Natural killer cell (primary cell): ENCODE measurements around the gene UBE2K. TPM values are rescaled to one million over a fixed set of nuclear protein-coding genes. Genes with fewer than 3 reads are reported as not detected.

Experiments
- ATAC-seq, 3 donors: fragments of 150-1000 bp in 2 of 3; fragments of 200-7000 bp in 1 of 3; cut with Tn5 transposase; 1 replicate in 1 of 3; 2 replicates in 2 of 3; pipeline ENCODE4 v1.10.0; 2021; ENCODE audit warnings: mild to moderate bottlenecking in 2 of 3, moderate library complexity in 2 of 3
- DNase-seq, 2 donors: peaks; one replicate each; pipeline versions ENCODE4 v3.0.0 to v3.0.0-alpha.2; 2013 to 2021; ENCODE audit warnings: mixed read lengths in 1 of 2
- H3K27ac ChIP-seq: one replicate; pipeline ENCODE4 v1.5.1; 2013; ENCODE audit warnings: mild to moderate bottlenecking, low read length
- H3K27me3 ChIP-seq: one replicate; pipeline ENCODE4 v1.6.1; 2013; ENCODE audit warnings: low read length; ENCODE audit not compliant: control insufficient read depth, insufficient read depth
- H3K36me3 ChIP-seq: one replicate; pipeline ENCODE4 v1.6.1; 2013; ENCODE audit warnings: low read length; ENCODE audit not compliant: control insufficient read depth, insufficient read depth
- H3K4me1 ChIP-seq: one replicate; pipeline ENCODE4 v1.6.1; 2013; ENCODE audit warnings: low read length; ENCODE audit not compliant: control insufficient read depth, insufficient read depth
- H3K4me3 ChIP-seq: one replicate; pipeline ENCODE4 v1.5.1; 2013; ENCODE audit warnings: low read length
- H3K9me3 ChIP-seq: one replicate; pipeline ENCODE4 v1.6.1; 2013; ENCODE audit warnings: low read length; ENCODE audit not compliant: control insufficient read depth, insufficient read depth
- H3K27ac Mint-ChIP-seq, 2 donors: one replicate each; pipeline ENCODE4 v1.8.0; 2022; ENCODE audit warnings: mild to moderate bottlenecking in 2 of 2, mixed read lengths in 2 of 2, moderate library complexity in 1 of 2
- H3K27me3 Mint-ChIP-seq, 2 donors: one replicate each; pipeline ENCODE4 v1.8.0; 2022; ENCODE audit warnings: low read depth in 2 of 2, mixed read lengths in 2 of 2
- H3K36me3 Mint-ChIP-seq: one replicate; pipeline ENCODE4 v1.8.0; 2022; ENCODE audit warnings: mixed read lengths
- H3K4me1 Mint-ChIP-seq, 2 donors: one replicate each; pipeline ENCODE4 v1.8.0; 2022; ENCODE audit warnings: mixed read lengths in 2 of 2
- H3K4me3 Mint-ChIP-seq: one replicate; pipeline ENCODE4 v1.8.0; 2022; ENCODE audit warnings: mild to moderate bottlenecking, moderate library complexity, mixed read lengths
- H3K9me3 Mint-ChIP-seq, 2 donors: one replicate each; pipeline ENCODE4 v1.8.0; 2022; ENCODE audit warnings: mixed read lengths in 2 of 2
- WGBS: methylation state at CpG from one replicate; pipeline ENCODE4 v1.1.7; 2013; ENCODE audit warnings: missing lambda C conversion rate; ENCODE audit not compliant: insufficient coverage; 5-methylcytosine and 5-hydroxymethylcytosine counted together
- intact Hi-C: fragments of 100-400 bp; cut with micrococcal nuclease; formaldehyde crosslinking; loops from one replicate; pipeline ENCODE4 v1.14.2; 2022
- total RNA-seq, 4 donors: library from RNA; stranded (reverse); fragments of 120-200 nt in 1 of 4; gene quantifications; one replicate each; pipeline versions ENCODE4 v1.2.3 to v1.2.4, GENCODE V29; 2013 to 2022
- TF ChIP-seq, protein P1 (sequence below): fragments of 200-600 bp; IDR thresholded peaks from one replicate; pipeline ENCODE4 v1.8.0; 2022; ENCODE audit warnings: antibody characterized with exemption

Gene UBE2K
- total RNA-seq, 3 donors from 2014 or later (not counting 1 experiment from before 2014, with no cell fraction given) = 38.0 to 53.9 (median 43.6) TPM

DNA sequence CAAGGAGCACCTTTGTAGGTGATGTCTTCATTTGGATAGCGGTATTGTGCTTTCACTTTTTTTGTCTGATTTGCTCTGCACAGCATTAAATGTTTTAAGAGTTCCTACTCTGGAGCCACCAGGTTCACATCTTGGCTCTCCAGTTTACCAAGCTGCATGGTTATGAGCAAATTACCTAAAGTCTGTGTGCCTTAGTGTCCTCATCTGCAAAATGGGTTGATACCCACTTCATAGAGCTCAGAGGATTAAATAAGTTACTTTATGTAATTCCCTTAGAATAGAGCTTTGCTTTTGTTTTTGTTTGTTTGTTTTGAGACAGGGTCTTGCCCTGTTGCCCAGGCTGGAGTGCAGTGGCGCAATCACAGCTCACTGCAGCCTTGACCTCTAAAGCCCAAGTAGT, 58.2 kb downstream of the UBE2K start:
- no peak overlapping the region for H3K27ac ChIP-seq
- intact Hi-C loops = no loop called here

DNA sequence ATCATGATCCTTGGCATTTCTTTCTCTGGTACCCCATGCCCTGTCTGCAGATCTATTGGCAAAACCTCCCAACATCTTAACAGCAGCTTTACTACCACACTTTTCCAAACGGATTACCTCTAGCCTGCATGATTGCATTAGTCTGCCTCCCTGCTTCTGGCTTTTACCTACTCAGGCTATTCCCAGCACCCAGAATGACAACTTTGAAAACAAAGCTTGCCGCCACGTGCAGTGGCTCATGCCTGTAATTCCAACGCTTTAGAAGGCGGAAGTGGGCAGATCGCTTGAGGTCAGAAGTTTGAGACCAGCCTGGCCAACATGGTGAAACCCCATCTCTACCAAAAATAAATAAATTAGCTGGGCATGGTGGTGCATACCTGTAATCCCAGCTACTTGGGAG, 60.2 kb downstream of the UBE2K start:
- Mint-ChIP-seq H3K4me1 (peaks cover 4 to 6% of the 10 kb centered on the region in 2 donors), H3K9me3 (no peaks in the 10 kb centered on the region), H3K36me3 (no peaks in the 10 kb centered on the region), H3K4me3 (no peak overlapping the region), H3K27me3 (no peaks in the 10 kb centered on the region), H3K27ac (peak overlapping the region in 1 of 2 donors; percentile 2)
- Histone ChIP-seq H3K9me3 (no peaks in the 10 kb centered on the region), H3K27me3 (no peaks in the 10 kb centered on the region), H3K4me3 (no peak overlapping the region), H3K36me3 (peaks cover 33% of the 10 kb centered on the region), H3K27ac (no peak overlapping the region), H3K4me1 (no peaks in the 10 kb centered on the region)
- ATAC-seq = no peak
- TF ChIP-seq, protein P1, sequence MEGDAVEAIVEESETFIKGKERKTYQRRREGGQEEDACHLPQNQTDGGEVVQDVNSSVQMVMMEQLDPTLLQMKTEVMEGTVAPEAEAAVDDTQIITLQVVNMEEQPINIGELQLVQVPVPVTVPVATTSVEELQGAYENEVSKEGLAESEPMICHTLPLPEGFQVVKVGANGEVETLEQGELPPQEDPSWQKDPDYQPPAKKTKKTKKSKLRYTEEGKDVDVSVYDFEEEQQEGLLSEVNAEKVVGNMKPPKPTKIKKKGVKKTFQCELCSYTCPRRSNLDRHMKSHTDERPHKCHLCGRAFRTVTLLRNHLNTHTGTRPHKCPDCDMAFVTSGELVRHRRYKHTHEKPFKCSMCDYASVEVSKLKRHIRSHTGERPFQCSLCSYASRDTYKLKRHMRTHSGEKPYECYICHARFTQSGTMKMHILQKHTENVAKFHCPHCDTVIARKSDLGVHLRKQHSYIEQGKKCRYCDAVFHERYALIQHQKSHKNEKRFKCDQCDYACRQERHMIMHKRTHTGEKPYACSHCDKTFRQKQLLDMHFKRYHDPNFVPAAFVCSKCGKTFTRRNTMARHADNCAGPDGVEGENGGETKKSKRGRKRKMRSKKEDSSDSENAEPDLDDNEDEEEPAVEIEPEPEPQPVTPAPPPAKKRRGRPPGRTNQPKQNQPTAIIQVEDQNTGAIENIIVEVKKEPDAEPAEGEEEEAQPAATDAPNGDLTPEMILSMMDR = no peak
- WGBS = 99% methylated on average over 6 of the region's 6 CpGs
- intact Hi-C loops = no loop called here
- DNase-seq = no peak

More for the DNA sequence above, 58.2 kb downstream of the UBE2K start:
- ATAC-seq (no peak), DNase-seq (no peak)
- Mint-ChIP-seq H3K9me3 (no peaks in the 10 kb centered on the region), H3K36me3 (no peaks in the 10 kb centered on the region), H3K4me1 (peaks cover 5 to 6% of the 10 kb centered on the region in 2 donors), H3K27me3 (no peaks in the 10 kb centered on the region), H3K4me3 (no peak overlapping the region), H3K27ac (peak overlapping the region; percentile 11 to 53)
- Histone ChIP-seq H3K4me3 (no peak overlapping the region), H3K27me3 (no peaks in the 10 kb centered on the region), H3K36me3 (peaks cover 35% of the 10 kb centered on the region), H3K4me1 (no peaks in the 10 kb centered on the region), H3K9me3 (no peaks in the 10 kb centered on the region)
- 100% methylated on average over 2 of the region's 2 CpGs for WGBS
- TF ChIP-seq, protein P1 = no peak

DNA sequence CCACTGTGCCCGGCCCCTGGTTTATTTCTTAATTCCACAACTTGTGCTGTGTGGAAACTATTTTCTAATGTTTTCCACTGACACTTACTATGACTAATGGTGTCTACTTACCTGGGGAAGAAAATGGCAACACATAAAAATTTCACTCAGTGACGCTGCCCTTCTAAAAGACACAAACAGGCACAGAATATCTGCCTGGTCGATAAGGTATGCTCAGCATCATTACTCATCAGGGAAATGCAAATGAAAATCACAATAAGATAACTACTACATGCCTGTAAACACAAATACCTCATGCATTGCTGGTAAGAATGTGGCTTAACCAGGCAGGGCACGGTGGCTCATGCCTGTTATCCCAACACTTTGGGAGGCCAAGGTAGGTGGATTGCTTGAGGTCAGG, 61.6 kb downstream of the UBE2K start:
- intact Hi-C loops = no loop called here
- 100% methylated on average over 4 of the region's 4 CpGs for whole genome bisulfite sequencing
- no peak overlapping the region for H3K27ac Mint-ChIP-seq
- Histone ChIP-seq H3K4me3 (no peak overlapping the region), H3K36me3 (peaks cover 33% of the 10 kb centered on the region), H3K4me1 (peaks cover 3% of the 10 kb centered on the region), H3K27me3 (no peaks in the 10 kb centered on the region), H3K27ac (no peak overlapping the region), H3K9me3 (no peaks in the 10 kb centered on the region)
- H3K4me1 Mint-ChIP-seq = peaks cover 5 to 9% of the 10 kb centered on the region in 2 donors
- H3K4me3 Mint-ChIP-seq = no peak overlapping the region
- H3K36me3 Mint-ChIP-seq = no peaks in the 10 kb centered on the region
- H3K27me3 Mint-ChIP-seq = no peaks in the 10 kb centered on the region
- H3K9me3 Mint-ChIP-seq = no peaks in the 10 kb centered on the region
- DNase-seq = no peak
- TF ChIP-seq, protein P1 = no peak
- ATAC-seq = no peak

DNA sequence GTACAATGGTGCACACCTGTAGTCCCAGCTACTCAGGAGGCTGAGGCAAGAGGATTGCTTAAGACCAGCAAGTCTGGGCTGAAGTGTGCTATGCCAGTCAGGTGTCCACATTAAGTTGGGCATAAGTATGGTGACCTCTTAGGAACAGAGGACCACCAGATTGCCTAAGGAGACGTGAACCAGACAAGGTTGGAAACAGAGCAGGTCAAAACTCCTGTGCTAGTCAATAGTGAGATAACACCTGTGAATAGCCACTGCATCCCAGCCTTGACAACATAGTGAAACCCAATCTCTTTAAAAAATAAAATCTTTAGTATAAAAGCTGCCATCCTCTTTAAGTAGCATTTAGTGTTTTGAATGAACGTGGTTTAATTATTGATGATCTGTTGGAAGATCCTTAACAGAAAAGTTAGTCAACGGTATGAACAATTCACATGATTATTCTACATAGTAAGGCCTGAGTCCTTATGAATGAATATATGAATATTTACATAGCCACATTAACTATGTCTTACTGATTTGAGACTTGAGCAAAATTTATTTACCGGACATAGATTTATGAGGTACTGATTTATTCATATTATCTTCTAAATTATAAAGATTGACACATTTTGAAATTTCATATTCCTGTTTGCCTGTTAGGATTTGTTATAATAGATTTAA, 63.2 kb downstream of the UBE2K start:
- no peaks in the 10 kb centered on the region for H3K27me3 Mint-ChIP-seq
- Histone ChIP-seq H3K27ac (no peak overlapping the region), H3K4me3 (no peak overlapping the region), H3K4me1 (peaks cover 7% of the 10 kb centered on the region), H3K27me3 (no peaks in the 10 kb centered on the region), H3K36me3 (peaks cover 26% of the 10 kb centered on the region), H3K9me3 (no peaks in the 10 kb centered on the region)
- TF ChIP-seq, protein P1 = no peak
- intact Hi-C loops = no loop called here
- DNase-seq (no peak), ATAC-seq (no peak)
- H3K9me3 Mint-ChIP-seq = no peaks in the 10 kb centered on the region
- no peaks in the 10 kb centered on the region for H3K36me3 Mint-ChIP-seq
- no peak overlapping the region for H3K4me3 Mint-ChIP-seq
- peak overlapping the region in 1 of 2 donors; percentile 29 for H3K27ac Mint-ChIP-seq
- peaks cover 6 to 10% of the 10 kb centered on the region in 2 donors for H3K4me1 Mint-ChIP-seq
- WGBS = 88% methylated on average over 1 of the region's 4 CpGs
